Raji (cell line): ENCODE measurements around the gene ABHD12.

Source experiments
- POLR2A ChIP-seq: IDR thresholded peaks from 2 replicates; pipeline ENCODE4 v1.6.1; 2011; ENCODE audit warnings: low read depth, low read length, control low read depth; ENCODE audit not compliant: insufficient read depth

The ABHD12 gene

DNA sequence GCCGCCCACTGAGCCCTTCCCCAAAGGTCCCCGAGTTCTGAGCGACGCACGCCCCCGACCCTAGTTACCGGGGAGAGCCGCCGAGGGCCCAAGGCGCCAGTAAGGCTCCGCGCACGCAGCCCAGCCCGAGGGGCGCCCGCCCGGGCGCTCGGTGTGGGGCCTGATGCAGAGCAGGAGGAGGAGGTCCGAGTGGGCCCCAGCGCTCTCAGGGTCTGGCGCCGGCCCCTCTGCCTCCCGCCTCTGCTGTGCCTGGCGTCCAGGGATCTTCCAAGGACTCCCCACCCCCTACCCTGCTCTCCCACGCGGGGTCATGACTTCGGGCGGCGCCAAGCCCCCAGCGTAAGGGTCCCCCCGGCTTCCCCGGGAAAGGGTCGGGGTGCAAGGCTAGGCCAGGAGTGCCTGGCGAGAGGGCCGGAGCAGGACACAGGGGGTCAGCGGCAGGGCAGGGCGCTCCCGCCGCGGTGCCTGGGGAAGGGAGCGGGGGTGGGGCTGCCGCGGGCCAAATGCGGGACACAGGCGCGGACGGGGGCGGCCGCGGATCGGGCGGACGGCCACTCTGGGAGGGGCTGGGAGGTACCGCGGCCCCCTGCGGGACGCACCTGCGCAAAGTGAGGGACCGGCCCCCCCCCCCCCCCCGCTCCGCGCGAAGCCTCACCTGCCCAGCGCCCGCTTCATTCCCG is 637 bp downstream of the ABHD12 start:
- no peak for TF ChIP-seq POLR2A

DNA sequence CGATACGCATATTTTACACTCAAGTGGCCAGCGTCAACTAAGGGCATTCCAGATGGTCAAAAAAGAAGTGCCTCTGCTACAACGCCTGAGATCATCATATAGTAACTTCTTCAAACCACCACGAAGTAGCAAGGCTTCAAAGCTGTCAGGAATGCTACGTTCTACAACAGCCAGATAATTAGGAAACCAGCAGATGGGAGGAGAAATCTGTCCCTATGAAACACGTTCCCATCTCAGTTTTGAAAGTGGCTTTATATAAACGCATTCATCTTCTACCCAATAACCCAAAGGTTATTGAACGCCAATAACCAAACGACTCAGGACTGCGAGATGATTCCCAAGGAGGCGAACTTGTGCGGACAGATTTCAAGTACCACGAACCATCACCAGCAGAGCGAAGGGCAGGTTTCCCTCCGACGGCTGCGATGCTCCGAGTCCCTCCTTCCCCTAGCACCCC is 1.2 kb downstream of the ABHD12 start:
- no peak for TF ChIP-seq POLR2A

DNA sequence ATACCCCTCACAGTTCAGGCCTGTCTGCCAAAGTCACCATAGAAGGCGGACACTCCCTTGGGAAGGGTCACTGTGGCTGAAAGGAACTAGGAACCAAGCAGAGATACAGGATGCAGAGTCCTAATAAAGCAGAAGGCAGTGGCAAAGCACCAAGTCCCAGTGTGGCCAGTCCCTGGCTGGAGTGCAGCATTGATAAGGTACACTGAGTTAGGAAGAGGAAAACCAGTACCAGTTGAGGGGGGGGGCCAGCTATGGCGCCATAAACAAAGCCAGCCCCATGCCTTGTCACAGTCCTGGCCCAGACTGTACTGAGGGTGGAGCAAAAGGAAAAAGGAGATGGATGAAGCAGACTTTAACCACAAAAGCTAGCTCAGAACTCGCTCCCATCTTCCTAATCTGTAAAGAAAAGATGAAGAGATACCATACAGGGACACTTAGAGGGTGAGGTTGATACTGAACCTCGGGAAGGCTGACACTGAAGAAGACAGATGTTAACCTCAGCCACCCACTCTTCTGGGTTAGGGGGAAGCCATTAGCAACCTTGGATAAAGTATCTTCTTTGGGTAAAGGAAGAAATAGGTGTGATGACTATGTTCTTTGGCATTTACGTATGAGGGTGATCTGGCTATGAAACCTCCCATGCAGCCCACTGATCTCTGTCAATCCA is 7.8 kb downstream of the ABHD12 start:
- TF ChIP-seq POLR2A = no peak

DNA sequence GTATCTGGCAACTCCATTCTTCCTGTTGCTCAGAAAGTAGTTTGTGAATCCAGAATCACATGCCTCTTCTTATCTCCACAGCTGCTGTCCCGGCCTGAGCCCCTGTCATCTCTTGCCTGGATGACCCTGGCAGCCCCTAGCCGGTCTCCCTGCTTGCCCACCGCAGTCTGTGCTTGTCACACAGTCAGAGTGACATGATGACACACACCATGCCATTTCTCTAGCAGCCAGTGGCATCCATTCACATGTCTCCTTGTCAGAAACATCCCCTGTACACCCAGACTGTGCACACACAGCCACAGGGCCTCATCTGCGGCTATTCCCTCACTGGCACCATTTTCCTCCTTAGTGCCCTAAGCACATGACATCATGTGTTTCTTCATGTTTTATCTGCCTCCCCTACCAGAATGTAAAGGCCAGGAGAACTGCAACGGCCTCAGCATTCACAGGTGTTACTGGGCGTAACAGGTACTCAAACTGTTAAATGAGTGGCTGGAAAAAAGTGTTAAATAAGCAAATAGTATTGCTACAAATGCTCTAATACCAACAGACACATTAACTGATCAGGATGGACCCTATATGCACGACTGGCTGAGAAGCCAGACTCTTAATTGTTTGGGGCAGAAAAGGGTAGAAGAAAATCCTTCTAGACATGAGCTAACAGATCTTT is 9.6 kb downstream of the ABHD12 start:
- TF ChIP-seq POLR2A = no peak

DNA sequence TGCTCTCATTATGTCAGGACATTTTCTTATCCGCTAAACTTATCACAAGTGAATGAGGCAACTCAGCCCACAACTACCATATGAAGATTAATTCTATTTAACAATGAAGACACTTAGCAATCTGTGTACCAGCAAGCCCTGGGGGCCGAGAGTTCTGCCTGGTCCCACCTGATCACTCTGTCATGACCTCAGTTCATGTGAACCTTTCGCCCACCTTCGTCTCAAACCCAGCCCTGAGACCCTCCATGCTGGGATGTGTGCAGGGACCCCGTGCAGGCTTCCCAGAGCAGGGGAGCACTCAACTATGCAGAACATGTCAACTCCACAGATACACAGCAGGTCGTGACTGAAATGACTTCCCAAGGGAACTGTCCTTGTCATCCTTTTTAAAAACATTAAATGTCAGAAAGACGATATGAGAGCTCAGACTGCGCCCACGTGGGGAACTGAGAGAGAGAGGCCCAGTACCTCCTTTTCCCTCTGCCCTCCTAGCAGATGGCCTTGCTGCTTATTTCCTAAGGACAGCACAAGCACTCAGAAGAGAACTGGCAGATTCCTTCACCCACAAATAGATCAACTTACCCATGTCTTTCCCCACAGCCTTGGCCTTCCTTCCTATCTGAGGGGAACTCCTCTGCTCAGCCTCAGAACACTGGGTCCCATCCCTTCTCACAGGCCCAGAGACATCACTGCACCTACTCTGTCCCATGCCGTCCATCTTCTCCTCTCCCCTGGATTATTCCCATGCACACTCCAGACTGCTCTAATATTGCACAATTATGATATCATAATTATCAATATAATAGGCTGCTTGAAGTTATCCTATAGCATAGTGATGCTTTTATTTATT is 11.5 kb downstream of the ABHD12 start:
- no peak for TF ChIP-seq POLR2A

DNA sequence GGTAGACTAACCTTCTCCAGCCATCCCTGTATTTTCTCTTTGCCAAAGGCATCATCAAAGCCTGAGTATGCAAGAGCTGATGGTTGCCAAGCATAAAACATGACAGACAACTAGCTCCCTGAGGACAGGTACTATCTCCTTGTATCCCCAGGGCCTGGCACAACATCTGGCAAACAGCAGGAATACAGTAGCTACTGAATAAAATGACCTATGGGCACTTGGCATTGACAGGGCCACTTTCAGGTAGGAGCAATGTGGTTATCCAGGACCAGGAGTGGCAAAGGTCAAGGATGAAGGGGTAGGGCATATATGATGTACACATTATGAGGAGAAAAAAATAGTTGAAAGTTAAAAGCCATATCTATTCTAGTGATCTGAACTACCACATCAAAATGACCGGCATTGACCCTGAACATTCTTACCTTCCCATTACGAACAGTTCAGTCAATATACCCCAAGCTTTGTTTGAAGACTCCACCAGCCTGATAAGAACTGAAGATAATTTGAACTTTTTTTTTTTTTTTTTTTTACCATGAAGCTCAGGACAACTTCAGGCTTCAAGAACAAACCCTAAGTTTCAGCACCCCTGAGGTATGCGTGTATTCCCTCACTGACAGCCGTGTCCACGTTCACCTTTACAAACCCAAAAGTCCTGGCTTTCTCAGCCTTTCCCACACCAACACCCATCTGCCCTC is 12.3 kb downstream of the ABHD12 start:
- TF ChIP-seq POLR2A = no peak

DNA sequence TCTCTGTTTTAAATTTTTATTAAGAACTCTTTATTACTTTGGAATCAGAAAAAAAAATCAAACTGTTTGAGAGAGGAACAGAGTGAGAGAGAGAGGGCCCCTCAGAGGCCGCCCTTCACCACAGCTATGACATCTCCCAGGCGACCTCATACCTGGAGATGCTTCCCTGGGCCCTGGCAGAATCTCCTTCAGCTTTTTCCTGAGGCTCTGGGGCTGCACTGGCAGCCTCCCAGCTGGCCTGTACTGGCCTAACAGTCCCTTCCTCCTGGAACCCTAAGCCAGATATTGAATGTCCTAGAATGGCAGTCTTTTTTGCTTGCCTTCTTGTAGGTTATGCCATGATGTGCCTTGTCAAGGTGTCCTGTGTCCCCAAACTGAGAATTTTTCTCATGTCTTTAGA is 13.7 kb downstream of the ABHD12 start:
- no peak for TF ChIP-seq POLR2A

DNA sequence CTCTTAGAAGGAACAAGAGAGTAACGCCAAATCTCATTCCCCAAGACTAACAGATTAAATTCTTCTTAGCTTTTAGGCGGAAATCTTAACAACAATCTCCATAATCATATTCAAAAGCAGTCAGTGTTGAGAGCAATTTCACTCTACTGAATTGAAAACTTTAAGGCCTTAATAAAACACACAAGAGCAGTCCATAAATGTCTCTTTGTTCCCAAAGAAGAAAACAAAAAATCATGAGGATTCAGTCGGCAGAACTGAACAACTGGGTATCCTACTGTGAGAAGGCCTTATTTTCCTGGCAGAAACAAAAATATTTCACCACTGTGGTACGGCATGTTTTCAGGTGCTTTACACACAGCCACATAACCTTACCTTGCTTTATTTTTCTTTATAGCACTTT is 14.4 kb downstream of the ABHD12 start:
- no peak for TF ChIP-seq POLR2A

DNA sequence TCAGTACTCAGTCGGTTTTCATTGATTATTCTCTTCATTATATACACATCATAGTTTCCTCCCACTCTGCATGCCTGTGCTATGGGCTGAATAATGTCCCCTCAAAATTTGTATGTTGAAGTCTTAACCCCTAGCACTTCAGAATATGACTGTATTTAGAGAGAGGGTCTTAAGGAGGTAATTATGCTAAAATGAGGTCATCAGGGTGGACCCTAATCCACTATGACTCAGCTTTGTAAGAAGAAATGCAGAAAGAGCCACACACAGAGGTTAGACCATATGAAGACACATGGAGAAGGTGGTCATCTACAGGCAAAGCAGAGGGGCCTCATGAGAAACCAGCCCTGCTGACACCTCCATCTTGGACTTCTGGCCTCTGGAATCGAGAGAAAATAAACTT is 15.8 kb downstream of the ABHD12 start:
- no peak for TF ChIP-seq POLR2A

DNA sequence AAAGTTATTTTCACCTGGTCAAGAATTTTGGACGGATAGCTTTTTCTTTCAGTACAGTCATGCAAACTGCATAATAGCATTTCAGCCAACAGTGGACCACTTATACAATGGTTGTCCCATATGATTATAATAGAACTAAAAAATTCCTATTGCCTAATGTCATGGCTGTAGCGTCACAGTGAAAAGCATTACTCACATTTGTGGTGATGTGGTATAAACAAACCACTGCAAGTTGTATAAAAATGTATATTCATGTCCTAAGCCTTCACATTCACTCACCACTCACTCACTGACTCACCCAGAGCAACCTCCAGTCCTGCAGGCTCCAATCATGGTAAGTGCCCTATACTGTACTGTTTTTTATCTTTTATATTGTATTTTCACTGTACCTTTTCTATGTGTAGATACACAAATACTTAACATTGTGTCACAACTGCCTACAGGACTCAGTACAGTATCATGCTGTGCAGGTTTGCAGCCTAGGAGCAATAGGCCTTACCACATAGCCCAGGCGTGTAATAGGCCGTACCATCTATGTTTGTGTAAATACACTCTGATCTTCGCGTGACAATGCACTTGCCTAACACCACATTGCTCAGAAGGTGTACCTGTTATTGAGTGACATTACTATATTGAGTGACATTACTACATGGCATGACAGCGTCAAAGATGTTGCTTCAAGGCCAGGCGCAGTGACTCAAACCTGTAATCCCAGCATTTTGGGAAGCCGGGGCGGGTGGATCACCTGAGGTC is 17.9 kb downstream of the ABHD12 start:
- no peak for TF ChIP-seq POLR2A

DNA sequence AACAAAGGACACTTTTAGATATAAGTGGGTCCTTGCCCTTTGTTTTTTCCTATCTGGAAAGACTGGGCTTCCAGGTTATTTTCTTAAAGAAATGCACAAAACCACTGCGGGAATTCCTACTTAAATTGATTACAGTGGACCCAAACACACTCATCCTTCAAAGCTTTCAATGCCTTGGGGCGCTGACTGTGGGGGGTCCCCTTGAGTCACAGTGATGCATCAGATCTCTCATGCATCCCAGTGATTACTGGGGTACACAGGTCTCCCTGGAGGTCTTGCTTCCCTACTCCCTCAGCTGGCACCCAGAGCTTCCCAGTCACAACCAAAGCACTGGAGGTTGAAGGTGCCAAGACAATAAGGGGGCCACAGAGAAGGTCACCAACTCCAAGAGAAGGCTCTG is 20.7 kb downstream of the ABHD12 start:
- no peak for TF ChIP-seq POLR2A

DNA sequence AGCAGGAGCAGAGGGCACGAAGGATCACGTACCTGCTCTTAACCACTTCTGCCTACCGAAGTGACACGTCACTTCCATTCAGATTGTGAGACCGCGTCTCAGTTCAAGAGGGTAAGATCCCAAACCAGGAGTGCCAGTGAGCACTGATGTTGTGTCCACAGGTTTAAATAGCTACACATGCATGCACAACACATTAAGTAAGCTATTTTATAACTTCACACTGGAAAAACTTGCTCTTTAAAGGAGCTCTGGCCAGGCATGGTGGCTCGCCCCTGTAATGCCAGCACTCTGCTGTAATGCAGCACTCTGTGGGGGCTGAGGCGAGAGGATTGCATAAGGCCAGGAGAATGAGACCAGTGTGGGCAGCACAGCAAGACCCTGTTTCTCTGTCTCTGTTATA is 21.1 kb downstream of the ABHD12 start:
- no peak for TF ChIP-seq POLR2A

DNA sequence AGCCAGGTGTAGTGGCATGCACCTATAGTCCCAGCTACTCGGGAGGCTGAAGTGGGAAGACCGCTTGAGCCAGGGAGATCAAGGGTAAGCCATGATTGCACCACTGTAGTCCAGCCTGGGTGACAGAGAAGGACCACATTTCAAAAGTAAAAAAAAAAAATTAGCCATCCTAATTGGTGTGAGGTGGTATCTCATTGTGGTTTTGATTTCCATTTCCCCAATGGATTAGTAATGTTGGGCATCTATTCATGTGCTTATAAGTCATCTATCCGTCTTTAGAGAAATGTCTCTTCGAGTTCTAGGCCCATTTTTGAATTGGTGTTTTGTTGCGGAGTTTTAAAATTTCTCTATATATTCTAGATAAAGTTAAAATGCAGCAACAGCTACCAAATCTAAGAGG is 21.7 kb downstream of the ABHD12 start:
- TF ChIP-seq POLR2A = no peak

DNA sequence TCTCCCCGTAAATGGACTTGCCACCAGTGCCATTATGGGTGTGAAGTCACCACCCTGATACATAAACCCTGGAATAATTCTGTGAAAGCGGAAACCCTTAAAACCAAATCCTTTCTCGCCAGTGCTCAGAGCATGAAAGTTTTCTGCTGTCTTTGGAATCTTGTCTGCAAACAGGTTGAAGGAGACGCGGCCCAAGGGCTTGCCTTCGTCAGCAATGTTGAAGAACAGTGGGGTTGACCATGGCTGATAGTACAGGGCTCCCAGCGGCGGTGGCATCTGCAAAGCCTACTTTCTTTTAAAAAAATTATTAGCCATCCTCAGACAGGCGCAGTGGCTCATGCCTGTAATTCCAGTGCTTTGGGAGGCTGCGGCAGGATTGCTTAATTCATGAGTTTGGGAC is 22.1 kb downstream of the ABHD12 start:
- no peak for TF ChIP-seq POLR2A
